Activated T-cell treated with anti-CD3 and anti-CD28 coated beads for 48 hours (primary cell): ENCODE measurements around the gene OGFOD1.
"Not testable (repeated sequence)": the region's sequence is repeated elsewhere in the genome, so short reads cannot be mapped to it uniquely, and the experiment has no call there.

Experiments used
- DNase-seq: peaks from one replicate; pipeline ENCODE4 v3.0.0-alpha.2; 2020; ENCODE audit warnings: low read depth

OGFOD1 gene

GRCh38 chr16:56480776-56481467, 29.6 kb downstream of the OGFOD1 start:
- DNase-seq, result no peak

- no peak for DNase-seq
Observed at GRCh38 chr16:56481468-56482122, 30.2 kb downstream of the OGFOD1 start.

- DNase-seq, result no peak
Observed at GRCh38 chr16:56482683-56483236, 31.4 kb downstream of the OGFOD1 start.

DNA sequence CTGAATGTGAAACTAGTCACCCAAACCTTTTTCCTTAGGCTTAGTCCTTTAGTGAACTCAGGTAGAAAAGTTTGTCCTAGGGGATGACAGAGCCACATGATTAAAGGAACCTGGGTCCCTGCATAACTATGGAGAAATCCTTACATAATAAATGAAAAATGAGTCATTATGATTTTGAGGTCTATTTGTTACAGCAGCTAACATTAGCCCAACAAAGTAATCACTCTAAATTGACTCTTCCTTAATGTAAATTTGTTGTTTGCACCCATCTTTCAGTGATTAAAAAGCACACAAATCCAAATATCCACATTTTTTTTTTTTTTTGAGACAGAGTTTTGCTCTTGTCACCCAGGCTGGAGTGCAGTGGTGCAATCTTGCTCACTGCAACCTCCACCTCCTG, 32.0 kb downstream of the OGFOD1 start:
- DNase-seq, result no peak

DNA sequence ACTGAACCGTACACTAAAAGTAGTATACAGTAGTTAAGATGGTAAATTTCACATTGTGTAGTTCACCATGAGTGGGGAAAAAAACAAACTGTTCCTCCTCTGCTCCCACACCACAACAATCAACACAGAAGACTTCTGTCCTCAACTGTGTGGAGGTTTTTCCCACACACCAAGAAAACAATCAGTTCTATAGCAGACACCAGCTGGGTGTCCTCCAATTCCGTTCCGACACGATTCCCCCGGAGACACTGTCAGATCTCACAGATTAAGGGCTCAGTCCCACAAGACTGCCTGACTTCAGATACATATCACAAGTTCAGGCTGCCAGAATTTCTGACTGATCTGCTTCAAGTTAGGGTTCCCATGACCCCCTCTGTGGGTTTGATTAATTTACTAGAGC, 36.7 kb downstream of the OGFOD1 start:
- no peak for DNase-seq

DNA sequence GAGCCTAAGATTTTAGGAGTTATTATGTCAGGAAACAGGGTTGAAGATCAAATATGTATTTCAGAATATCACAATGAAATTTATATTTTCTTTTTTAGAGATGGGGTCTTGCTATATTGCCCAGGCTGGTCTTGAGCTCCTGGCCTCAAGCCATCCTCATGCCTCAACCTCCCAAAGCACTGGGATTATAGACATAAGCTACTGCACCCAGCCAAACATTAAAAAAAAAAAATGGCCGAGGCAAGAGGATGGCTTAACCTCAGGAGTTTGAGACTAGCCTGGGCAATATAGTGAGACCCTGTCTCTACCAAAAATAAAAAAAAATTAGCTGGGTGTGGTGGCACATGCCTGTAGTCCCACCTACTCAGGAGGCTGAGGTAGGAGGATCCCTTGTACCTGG, 37.5 kb downstream of the OGFOD1 start:
- DNase-seq, result not testable (repeated sequence)

- no peak for DNase-seq
Observed at GRCh38 chr16:56491657-56492261, 40.4 kb downstream of the OGFOD1 start.

- no peak for DNase-seq
Observed at GRCh38 chr16:56493126-56493525, 41.8 kb downstream of the OGFOD1 start.

DNA sequence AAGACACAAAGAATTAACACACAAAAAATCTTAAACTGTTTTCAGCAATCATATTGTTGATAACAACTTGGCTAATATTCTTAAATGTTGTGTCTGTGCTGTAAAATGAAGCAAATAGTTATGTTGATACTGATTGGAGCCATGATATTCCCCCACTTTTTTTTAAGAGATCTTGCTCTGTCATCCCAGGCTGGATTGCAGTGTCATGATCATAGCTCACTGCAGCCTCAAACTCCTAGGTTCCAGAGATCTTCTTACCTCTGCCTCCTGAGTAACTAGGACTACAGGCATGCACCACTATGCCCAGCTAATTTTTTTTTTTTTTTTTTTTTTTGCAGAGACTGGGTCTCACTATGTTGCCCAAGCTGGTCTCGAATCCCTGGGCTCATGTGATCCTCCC, 42.5 kb downstream of the OGFOD1 start:
- no peak for DNase-seq

GRCh38 chr16:56505181-56505580, 53.8 kb downstream of the OGFOD1 start:
- DNase-seq, result no peak

- DNase-seq, result no peak
Observed at GRCh38 chr16:56506941-56507340, 55.6 kb downstream of the OGFOD1 start.

DNA sequence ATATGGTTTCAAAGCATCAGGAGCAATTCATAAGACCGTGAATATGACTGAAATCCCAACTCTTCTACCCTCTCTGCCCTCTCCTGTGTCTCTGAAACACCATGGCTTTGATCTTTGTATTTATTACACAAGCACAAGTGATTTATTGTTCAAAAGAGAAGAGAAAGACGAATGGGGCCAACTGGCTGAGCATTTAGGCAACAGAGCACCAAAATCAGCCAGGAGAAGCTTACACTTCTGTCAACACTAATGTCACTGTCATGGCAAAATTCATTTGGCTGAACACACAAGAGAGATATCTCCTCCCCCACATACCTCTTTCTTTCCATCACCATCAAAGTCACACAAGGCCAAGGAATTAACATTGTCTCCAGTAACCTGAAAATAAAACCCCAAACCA, 59.2 kb downstream of the OGFOD1 start:
- no peak for DNase-seq

DNA sequence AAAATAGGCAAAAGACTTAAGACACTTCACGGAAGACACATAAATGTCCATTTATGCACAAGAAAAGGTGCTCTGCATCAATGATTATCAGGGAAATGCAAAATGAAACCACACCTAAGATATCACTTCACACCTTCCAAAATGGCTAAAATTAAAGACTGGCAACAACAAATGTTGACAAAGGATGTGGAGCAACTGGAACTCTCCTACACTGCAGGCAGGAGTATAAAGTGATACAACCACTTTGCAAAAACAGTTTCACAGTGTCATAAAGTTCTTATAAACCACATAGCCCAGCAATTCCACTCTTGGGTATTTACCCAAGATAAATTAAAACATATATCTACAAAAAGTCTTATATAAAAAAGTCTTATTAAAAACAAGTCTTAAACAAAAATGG, 60.7 kb downstream of the OGFOD1 start:
- DNase-seq, result no peak

DNA sequence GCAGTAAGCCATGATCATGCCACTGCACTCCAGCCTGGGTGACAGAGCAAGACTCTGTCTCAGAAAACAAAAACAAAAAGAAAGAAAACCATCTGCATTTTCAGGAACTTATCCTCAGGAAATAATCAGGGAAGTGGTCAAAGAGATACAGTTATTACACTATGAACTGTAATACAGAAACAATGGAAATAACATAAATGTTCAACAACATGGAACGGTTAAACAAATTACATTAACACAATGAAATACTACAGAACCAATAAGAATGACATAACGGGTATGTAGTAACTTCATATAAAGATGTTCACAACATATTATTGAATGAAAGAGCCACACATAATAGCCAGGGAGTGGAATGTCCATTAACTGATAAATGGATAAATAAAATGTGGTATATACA, 61.7 kb downstream of the OGFOD1 start:
- no peak for DNase-seq

- no peak for DNase-seq
Observed at GRCh38 chr16:56513972-56514371, 62.6 kb downstream of the OGFOD1 start.

GRCh38 chr16:56514845-56515244, 63.5 kb downstream of the OGFOD1 start:
- no peak for DNase-seq

DNA sequence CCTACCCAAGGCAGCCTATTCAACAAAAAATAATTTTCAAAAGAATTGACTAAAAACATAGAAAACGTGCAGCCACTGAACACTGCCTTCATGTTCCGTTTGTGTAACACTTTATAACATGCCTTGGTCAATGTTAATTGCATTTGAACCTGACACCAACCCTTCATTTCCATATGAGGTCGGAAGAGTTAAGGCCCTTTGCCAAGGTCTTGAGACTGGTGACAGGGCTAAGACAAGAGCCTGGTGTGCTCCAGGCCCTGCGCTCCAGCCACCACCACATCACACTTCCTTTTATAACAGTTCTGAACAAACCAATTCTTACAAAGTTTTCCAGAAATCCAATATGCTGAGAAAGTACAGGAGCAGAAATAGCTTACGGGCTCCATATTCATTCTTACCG, 64.3 kb downstream of the OGFOD1 start:
- no peak for DNase-seq

DNA sequence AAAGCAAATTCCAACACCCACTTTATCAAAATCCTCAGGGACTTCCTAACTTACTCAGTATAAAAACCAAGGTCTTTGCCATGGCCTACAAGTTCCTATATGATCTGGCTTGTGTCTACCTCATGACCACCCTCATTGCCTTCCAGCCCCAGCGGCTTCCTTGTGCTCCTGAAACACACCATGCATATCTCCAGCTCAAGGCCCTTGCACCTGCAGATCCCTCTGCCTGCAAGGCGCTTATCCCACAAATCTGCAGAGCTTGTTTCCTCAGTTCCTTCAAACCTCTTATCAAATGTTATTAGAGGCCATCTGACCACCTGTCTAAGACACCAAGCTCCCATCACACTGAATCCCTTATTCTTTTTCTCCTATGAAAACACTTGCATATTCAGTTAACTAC, 65.9 kb downstream of the OGFOD1 start:
- DNase-seq, result no peak

- no peak for DNase-seq
Observed at GRCh38 chr16:56518425-56518824, 67.1 kb downstream of the OGFOD1 start.

DNA sequence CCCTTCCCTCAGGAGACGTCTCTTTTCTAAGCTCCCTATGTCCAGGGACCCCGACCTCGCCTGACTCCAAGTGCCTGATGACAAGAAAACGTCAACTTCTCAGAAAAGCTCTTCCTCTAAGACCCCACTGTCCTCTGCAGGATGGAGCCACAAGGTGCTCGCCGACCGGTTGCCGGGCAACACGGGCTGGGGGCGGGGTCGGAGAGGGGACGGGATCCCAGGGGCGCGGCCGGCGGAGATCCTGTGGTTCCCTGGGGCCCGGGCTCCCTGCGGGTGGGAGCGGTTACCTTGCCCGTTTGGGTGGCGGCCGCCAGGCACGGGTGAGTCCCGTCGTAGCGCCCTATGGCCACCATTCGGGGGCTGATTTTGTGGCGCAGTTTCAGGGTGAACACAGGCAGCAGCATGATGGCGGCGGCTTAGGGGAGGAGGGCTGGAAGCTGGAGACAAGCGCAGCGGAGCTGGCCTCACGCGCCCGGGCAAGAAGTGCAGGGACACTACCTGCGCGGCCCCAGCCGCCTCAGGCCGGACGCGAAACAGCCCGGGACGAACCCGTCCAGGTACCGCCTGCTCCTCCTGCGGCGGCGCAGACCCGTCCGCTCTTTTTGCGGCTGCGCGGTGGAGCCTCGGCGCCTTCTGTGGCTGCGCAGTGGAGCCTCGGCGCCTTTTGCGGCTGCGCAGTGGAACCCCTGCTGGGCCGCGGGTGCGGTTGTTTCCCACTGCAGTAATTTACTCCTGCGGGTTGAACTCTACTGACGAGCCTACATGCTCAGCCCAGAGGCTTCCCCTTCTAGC, 68.3 kb downstream of the OGFOD1 start, which contains the start of gene BBS2:
TSS of gene BBS2 (minus strand) at position 566 of the 792 bp plus-strand sequence. CDS start at position 404, 162 bp downstream.
- peak; percentile 91 for DNase-seq

- no peak for DNase-seq
Observed at GRCh38 chr16:56520251-56520577, 68.9 kb downstream of the OGFOD1 start.

GRCh38 chr16:56525236-56525635, 73.9 kb downstream of the OGFOD1 start:
- no peak for DNase-seq
